LHCN-M2 (cell line): ENCODE data around the gene MEGF11. TPM values are rescaled to one million over a fixed set of nuclear protein-coding genes. Genes with fewer than 3 reads are reported as not detected.

Experiments
- DNase-seq: peaks from one replicate; pipeline ENCODE4 v3.0.0-alpha.2; 2012; ENCODE audit warnings: low read depth
- total RNA-seq: library from RNA; depleted of rRNA; stranded (reverse); fragments of >200 nt; gene quantifications from 2 replicates; pipeline ENCODE4 v1.2.3, GENCODE V29; 2014

The MEGF11 gene
- total RNA-seq, 1 experiment from 2014 or later, result not detected

DNA sequence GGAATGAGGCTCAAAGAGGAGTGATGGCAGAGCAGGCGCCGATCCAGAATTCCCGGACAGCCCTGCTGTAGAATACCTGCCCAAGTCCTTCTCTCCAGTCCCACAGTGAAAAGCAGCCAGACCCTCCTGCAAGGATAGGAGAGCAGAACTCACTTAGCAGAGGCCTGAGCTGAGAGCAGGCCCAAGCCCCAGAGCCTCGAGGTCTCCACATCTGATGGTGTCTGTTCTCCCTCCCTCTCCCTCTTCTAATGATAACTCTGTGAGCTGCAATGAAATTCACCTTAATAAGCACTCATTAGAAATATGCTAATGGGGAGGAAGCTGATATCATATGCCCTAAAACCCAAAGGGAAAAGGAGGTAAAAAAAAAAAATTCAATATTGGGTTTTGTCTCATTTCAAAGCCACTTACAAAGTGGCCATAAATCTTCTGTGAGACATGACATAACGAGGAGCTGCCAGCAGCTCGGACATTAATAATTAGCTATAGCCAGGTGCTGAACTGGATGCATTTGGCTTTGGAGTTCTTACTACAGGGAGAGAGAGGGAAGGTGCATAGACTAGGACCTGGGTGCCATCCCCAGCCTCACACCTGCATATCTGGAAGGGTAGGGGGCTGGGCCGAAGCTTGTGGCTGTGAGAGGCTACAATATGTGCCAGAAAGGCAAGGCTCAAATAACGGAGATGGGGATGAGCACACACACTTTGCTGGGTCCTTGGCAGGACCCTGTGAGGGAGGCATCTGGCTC, 108.4 kb downstream of the MEGF11 start:
- no peak for DNase-seq

DNA sequence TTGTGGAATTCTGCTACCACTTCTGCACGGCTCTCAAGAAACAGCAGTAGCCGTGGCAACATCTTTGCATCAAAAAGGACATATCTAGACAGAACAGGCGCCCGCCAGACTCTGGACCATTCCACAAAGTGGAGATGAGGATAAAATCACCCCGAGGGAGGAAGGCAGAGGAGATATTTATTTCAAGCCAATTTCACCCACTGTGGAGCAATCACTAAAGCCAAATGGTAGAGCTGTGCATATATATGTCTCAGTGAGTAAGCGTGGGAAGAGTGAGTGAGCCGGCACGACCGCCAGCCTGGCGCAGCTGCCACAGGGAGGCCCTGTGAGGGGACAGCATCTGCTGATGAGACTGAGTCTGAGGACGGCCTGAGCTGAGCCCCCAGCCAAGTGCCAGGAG, 111.3 kb downstream of the MEGF11 start:
- DNase-seq, result no peak

DNA sequence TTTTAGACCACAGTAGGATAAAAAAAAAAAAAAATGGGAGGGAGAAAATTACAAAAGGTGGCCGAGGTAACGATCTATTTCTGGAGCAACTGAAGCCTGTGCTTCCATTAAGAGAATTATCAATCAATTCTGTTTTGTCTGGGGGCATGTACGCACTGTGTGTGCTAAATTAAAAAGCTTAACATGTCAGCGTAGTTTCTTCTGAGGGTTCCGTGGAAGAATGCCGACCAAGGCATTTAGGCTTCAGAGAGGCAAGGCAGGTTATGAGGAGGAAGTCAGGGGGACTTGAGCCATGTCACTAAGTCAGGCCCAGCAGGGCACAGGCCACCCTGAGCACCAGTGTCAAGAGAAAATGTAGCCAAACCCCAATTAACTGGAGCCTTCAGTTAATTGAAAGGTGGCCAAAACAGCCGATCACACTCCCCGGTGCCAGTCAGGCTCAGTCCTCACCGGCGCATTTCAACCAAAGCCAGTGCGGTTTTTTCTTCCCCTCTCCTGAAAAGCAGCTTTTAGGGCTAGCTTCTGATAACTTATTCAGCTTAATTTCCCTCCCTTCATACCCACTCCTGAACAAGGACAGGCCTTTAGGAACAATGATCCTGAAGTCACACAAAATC, 113.9 kb downstream of the MEGF11 start:
- DNase-seq, result no peak

DNA sequence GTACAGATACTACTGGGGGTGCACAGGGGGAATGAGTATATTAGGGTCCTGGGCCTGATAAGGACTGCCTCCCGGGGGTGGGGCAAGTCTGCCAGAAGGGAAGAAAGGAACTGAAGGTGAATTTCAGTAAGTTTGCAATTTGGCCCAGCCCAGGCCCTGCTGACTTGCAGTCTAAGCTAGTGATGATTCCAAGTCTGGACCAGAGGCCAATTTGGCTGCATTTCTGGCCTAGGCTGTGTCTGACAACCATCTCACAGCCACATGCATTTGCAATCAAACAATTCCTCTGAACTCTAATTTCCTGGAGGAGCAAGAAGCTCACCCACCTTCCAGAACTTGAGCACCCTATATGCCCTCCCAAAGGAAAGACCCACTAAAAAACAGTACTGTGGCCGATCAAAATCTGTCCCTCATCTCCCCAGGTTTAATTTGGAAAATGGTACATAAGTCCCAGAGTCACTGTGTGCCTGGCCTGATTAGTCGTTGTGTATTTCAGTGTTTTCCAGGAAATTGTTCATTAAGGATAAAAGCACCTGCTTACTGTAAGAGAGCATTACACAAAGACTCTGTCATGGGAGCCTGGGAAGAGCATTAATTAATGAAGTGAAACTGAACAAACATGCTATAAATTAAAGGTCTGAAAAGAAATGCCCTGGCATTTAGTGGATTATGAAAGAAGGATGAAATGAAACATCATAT, 114.5 kb downstream of the MEGF11 start:
- no peak for DNase-seq

DNA sequence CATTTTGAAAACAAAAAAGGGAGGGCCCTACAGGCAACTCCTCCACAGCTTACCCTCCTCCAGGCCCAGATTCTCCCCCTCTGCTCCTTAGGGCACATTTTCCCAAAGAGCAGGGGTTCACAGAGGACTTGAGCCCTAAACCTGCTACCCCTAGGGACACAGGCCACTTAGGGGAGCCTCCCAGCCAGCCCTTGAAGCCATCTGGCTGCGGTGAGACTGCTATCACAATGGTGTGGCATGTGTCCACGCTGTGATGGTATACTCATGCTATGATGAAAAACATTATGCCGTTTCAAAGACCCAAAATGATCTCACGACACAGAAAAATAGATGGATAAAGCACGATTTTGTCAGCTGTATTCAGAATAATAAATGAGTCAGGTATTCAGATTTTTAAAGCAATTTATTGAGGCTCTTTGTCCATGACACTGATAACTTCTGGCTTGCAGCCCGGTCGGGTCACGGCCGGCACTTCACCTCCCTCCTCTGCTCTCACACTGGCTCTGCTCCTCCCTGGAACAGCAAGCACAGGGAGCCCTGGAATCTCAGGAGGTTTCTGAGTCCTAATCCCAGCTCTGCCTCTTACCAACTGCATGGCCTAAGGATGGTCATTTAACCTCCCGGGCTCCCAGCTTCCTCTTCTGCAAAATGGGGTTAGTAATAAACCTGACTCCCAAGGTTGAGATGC, 115.3 kb downstream of the MEGF11 start:
- no peak for DNase-seq

DNA sequence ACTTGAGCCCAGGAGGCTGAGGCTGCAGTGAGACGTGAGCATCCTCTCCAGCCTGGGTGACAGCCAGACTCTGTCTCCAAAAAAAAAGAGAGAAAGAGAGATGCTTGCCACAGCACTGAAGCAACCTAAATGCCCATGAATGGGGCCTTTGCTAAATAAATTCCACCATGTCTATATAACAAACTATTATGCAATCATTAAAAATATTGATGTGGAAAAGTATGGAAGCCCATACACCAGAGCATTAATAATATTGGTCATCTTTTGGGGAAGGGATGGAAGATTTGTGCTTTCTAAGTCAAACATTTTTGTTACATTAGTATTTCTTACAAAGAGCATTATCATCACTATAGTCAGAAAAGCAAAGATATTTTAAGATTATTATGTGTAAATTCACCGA, 116.6 kb downstream of the MEGF11 start:
- no peak for DNase-seq

DNA sequence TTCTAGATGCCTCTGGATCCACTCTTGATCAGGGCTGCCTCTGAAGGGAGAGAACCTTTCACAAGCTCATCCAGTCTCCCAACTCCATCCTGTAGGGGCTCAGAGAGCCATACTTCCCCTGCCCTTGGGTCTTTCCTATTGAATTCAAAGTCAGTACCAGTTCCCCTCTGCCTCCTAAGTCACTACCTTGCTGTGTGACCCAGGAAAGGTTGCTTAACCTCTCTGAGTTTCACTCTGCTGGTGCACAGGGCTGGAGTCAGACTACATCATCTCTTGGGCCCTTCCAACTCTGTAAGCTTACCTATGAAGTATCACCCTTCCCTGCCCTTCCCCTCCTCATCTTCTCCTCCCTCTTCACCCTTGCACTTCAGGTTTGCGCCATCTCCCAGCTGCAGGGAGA, 117.9 kb downstream of the MEGF11 start:
- no peak for DNase-seq

DNA sequence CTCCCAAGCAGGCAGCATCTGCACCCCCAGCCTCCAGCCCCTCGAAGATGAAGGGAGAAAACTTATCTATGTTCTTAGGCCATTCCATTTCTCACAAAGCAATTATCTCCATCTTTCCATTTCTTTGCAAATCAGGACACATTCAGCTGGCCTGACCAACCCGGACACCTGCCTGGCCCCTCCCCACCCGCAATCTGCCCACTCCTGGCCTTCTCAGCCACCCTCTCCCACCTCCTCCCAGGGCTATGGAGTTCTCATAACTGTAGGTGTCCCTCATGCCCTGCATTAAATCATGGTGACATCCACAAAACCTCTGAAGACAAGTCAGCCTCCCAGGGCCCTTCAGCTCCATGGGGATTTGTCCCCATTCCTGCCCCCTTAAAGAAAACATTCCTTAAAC, 119.3 kb downstream of the MEGF11 start:
- DNase-seq, result no peak

DNA sequence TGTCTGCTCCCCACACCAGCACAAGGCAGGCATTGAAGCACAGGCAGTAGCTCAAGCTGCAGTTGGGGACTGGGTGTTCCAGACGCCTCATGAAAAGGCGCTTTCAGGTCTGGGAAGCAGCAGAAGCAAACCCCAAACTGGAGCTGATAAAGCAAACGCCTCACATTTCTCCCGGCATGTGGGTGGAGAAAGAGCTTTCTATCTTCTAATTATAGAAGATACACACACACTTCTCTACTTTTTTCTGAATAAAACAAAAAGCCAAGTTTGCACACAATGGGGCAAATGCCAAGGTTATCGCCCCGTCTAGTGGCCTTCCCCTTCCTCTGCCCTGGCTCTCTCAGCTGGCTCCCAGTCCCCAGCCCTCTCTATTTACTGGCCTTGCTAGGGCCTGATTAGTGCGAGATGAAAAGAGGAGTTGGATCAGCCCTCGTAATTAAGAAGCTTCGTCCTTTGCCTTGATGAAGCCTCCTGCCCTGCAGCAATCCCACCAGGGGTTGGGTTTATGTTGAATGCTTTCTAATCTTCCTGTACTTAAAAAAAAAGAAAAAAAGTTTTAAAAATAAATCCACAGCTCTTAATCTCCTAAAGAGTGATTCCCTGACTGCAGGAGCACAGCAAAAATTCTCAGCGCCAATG, 120.2 kb downstream of the MEGF11 start:
- DNase-seq, result no peak

DNA sequence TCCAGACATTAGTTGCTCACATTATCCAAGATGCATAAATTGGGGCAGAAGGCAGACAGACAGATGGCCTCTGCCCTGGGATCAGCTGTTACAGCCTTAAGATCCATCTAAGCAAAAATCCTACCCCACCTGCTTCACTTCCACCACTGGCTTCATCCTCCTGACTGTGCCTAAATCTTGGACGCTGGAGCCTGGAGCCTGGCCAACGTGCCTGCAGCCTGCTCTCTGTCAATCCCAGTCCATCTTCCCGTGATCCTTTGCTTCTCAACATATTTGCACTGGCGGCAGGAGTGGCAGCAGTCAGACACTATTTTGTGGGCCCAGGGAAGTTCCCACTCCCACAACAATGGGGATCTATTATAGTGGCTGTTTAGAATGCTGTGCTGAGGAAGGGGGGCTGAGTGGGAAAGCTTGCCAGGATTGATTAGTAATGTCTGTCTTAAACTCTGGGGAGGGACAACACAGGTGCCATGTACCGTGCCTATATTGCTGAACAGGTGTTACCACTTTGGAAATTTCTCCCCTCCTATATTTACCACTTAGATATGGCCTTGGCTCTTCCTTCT, 121.2 kb downstream of the MEGF11 start:
- no peak for DNase-seq

DNA sequence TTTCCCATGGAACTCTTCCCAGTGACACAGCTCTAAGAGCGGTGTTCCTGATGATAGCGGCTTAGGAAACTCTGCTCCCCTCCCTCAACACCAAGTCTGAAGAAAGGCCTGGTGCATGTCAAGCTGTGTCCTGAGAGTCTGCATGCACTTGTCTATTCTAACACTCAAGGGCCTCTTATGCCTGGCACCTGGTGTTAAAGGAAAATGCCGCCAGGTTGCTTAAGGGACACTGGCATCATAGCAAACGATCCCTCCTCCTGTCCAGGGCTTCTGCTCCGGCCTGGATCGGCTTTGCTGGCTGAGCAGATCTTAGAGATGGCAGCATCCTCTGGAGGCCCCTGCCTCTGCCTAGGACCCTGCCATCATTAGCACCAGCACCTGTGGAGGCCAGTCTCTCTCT, 121.7 kb downstream of the MEGF11 start:
- DNase-seq, result no peak

DNA sequence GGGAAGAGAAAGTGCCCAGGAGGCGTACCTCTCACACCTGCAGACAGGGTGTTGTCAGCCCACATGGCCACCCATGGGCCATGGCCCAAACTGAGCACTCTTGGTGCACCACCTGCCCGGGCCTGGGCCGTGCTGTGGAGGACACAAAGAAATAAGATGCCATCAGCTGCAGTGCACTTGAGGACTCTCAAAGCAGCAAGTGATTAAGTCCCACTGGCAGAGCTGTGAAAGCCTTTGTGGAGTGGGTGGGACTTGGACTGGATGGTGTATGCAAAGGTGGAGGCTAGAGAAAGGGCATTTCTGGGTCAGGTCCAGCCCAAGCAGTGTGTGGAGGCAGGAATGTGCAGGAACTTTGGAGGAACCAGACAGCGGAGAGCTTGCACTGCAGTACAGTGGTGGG, 122.3 kb downstream of the MEGF11 start:
- no peak for DNase-seq

DNA sequence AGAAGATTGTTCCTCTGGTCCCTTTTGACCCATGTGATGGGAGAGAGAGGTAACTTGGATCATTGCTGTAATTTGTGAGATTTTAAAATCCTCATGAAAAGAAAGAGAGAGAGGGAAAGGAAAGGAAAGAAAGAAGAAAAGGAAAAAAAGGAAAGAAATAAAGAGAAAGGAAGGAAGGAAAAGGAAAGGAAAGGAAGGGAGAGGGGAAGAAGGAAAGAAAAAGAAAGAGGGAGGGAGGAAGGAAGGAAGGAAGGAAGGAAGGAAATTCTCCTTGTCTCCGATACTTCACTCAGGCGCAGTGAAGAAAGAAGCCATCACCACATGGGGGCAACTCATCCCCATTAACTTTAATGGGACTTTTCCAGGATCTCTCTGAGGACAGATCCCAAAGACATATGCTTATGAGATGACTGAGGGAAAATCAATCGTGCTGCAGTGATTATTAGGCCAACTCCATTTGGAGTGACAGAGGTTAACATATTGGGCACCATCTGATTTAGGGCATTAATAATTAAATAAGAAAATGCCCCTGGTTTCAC, 123.0 kb downstream of the MEGF11 start:
- no peak for DNase-seq

DNA sequence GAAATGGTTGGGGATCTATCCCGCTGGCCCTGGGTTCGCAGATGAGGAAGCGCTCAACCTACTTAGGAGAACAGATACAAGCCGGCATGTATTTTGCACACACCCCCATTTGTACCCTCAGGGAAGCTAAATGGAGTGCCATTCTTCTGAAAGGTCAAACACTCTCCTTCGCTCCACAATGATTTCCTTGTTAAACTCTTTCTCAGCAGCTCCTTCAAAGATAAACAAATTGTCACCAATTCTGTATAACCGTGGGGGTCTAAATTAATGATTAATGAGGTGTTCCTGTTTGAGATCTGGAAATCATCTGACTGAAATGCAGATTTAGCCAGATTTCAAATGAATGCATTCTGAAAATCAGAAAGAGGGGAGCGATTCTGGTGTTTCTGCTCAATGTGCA, 124.0 kb downstream of the MEGF11 start:
- no peak for DNase-seq

DNA sequence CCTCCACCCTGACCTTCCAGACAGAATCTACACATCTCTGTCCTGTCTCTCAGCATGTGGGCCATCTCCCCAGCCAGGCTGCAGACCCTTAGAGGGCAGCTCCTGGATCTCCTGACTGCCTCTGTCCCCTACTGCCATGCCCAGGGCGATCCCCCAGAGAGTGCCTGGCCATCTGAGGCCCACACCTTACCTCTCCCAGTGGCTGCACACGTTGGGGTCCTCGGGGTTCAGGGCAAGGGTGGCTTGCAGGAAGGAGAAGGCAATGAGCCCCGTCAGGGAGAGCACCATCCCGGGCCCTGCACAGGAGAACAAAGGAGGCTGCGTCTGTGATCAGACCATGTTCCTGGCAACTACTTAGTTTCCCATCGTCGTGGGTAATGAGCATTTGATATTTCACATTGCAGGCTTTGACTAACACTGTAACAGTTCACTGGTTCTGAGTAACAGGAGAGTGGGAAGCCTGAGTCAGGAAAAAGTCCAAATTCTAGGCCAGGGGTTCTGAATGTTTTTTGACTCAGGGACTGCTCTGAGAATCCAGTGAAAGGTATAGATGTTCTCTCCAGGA, 125.4 kb downstream of the MEGF11 start:
- DNase-seq, result no peak

DNA sequence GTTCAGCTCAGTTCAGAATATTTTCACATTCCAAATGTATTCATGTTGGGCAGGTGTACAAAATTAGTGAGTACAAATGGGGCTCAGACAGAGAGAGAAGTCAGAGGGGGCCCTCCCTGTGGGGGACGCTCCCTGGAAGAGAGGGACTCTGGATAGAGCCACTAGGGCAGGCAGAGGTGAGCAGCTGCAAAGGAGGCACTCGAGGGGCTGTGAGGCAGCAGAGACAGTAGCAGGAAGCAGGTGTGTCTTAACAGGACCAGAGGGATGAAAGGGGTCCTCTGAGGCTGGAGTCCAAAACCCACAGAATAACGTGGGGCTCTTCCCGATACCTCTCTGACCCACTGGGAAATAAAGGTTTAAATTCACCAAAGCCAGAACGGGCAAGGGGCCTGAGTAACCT, 127.1 kb downstream of the MEGF11 start:
- no peak for DNase-seq

DNA sequence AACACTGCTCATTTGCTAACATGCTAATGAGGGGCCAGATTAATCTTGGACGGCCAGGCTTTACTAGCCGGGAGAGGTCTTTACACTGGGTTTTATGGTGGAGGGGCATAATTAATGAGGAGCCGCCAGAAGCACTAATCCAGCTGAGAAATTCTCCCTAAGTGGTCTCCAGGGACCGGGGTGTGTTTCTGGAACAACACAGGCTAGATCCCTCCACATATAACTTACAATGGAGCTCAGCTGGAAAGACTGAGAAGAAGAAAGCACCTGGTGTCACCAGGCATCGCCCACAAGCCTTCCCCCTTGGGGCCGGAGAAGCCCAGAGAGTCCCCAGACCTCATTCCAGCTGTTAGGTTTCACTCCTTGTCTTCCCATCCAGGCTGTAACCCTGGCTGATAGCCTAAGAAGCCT, 127.5 kb downstream of the MEGF11 start:
- DNase-seq, result no peak

DNA sequence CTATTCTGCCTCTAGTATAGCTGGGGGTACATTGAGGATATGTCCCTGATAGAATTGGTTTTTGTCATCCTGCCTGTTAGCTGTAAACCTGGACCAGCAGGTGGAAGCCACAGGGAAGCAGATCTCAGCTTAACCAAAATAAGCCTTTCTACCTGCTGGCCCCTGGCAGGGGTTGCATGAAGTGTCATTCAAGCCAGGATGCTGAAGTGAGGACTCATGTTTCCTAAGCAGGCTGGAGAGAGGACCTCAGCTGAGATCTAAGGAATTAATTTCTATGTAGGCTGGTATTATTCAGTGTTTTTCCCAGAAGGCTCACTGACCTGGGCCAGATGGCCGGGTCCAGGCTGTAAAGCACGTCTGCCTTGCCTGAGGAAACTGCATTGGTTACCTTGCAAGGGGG, 128.9 kb downstream of the MEGF11 start:
- DNase-seq, result no peak

DNA sequence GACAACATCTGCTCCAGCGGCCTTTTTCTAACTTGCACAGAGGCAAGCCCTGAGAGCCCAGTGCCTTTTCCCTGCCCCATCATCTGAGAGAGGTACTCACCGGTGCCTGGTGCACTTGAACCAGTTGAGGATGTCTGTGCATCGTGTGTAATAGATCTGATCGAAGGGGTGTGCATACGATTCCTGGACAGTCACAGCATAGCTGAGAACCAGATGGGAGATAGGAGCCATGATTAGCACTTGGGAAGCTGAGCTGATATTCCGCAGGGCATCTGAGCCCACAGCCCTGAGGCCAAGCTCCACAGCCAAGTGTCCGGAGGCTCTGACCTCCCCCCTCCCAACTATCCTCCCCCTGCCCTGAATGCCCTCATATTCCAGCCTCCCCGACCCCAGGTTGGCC, 129.8 kb downstream of the MEGF11 start:
- no peak for DNase-seq

DNA sequence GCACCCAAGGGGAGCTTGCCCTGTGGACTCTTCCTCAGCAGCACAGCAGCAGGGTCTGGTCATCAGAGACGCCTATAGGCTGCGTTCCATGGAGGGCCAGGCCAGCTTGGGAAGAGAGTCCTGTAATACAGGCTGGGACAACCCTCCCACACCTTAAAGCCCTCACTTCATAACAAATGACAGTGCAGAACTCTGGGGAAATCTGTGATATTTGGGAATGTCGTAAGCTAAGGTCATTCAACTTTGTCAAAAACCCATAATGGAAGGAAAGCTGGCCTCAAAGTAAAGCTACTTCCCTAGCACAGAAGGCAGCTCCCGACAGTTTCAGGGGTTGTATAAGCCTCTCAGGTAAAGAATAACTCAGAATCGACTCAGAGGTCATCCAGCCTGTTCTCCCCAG, 133.1 kb downstream of the MEGF11 start:
- DNase-seq, result no peak

DNA sequence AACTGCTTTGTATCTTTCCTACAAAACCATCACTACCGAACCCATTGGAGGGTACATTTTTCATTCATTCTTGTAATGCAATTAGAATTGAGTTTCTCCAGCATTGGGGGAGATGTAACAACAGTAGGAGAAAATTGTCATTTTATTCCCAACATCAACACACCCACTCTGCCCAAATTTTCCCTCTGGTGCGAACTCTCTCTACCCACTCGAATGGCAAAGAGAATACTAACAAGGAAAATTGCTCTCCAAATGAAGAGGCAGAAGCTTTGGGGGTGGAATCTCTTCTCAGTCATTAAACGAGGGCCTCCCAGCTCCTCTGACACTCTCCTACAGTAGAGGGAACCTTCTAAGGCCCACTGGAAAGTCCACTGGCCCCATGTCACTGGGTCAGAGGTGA, 135.7 kb downstream of the MEGF11 start:
- no peak for DNase-seq
